NCI-H2196 (cell line): Measurements from ENCODE around the gene CCDC78.
"Not testable (repeated sequence)": the region's sequence is repeated elsewhere in the genome, so short reads cannot be mapped to it uniquely, and the experiment has no call there.

Experiments
- DNase-seq: peaks from one replicate; lab custom pipeline; 2025; ENCODE audit not compliant: unreplicated experiment; lab: John Stamatoyannopoulos, UW

The CCDC78 gene

GRCh38 chr16:761625-762513, 35.6 kb upstream of the CCDC78 start:
- no peak for DNase-seq

- no peak for DNase-seq
Measured at GRCh38 chr16:760545-761343, 34.5 kb upstream of the CCDC78 start, which contains the start of gene MSLN. MSLN (plus strand) TSS chr16:760734; CDS start chr16:762681, 1,947 bp downstream.

GRCh38 chr16:760065-760464, 33.8 kb upstream of the CCDC78 start:
- no peak for DNase-seq

GRCh38 chr16:759110-759910, 33.1 kb upstream of the CCDC78 start:
- DNase-seq: no peak

GRCh38 chr16:756428-756827, 30.2 kb upstream of the CCDC78 start:
- DNase-seq: no peak

GRCh38 chr16:754656-755055, 28.4 kb upstream of the CCDC78 start:
- no peak for DNase-seq

- not testable (repeated sequence) for DNase-seq
Measured at GRCh38 chr16:754121-754607, 27.9 kb upstream of the CCDC78 start.

- no peak for DNase-seq
Measured at GRCh38 chr16:752007-752312, 25.7 kb upstream of the CCDC78 start.

GRCh38 chr16:751152-752006, 25.1 kb upstream of the CCDC78 start:
- no peak for DNase-seq

- no peak for DNase-seq
Measured at GRCh38 chr16:750485-750884, 24.2 kb upstream of the CCDC78 start.

- no peak for DNase-seq
Measured at GRCh38 chr16:749010-749409, 22.8 kb upstream of the CCDC78 start.

- no peak for DNase-seq
Measured at GRCh38 chr16:747978-748746, 21.9 kb upstream of the CCDC78 start.

GRCh38 chr16:746637-747036, 20.4 kb upstream of the CCDC78 start:
- no peak for DNase-seq

GRCh38 chr16:745739-746138, 19.5 kb upstream of the CCDC78 start:
- DNase-seq: no peak

GRCh38 chr16:743794-744500, 17.7 kb upstream of the CCDC78 start:
- DNase-seq: no peak

GRCh38 chr16:742894-743293, 16.7 kb upstream of the CCDC78 start:
- DNase-seq: not testable (repeated sequence)

- no peak for DNase-seq
Measured at GRCh38 chr16:741986-742629, 15.9 kb upstream of the CCDC78 start.

- DNase-seq: peak; percentile 96
Measured at GRCh38 chr16:740764-741505, 14.7 kb upstream of the CCDC78 start, which contains the start of gene CIAO3. CIAO3 (minus strand) TSS chr16:740997; CDS start chr16:740985, 12 bp downstream.
